ENCODE data around the gene CYP2R1. TPM values are rescaled to one million over a fixed set of nuclear protein-coding genes. Genes with fewer than 3 reads are reported as not detected.

The CYP2R1 gene, protein sequence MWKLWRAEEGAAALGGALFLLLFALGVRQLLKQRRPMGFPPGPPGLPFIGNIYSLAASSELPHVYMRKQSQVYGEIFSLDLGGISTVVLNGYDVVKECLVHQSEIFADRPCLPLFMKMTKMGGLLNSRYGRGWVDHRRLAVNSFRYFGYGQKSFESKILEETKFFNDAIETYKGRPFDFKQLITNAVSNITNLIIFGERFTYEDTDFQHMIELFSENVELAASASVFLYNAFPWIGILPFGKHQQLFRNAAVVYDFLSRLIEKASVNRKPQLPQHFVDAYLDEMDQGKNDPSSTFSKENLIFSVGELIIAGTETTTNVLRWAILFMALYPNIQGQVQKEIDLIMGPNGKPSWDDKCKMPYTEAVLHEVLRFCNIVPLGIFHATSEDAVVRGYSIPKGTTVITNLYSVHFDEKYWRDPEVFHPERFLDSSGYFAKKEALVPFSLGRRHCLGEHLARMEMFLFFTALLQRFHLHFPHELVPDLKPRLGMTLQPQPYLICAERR
- 6.9 and 7.8 TPM in 2 replicates for total RNA-seq (2014; rRNA removed; shearing (Covaris generic))

DNA sequence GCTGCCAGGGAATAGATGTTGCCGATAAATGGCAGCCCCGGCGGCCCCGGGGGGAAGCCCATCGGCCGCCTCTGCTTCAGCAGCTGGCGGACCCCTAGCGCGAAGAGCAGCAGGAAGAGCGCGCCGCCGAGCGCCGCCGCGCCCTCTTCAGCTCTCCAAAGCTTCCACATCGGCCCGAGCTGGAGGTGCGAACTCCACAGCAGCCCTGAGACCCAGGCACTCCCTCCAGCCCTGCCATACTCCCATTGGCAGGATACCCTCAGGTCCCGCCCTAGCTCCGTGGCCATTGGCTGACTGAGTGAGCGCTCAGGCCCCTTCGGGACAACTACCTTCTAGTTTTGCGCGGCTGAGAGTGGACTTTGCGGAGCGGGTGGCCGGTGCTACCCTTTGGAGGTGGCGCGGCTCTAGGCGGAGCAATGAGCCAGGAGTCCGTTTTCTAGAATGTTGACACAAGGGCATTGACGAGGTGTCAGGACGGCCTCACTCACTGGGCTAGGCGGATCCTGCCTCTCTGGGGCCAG, at the start of gene CYP2R1:
CYP2R1 (minus strand) TSS at position 196 of the 521 bp plus-strand sequence; CDS start at position 170, 26 bp downstream.
- DNase-seq (ENCODE audit: low read depth): peak; percentile 98

DNA sequence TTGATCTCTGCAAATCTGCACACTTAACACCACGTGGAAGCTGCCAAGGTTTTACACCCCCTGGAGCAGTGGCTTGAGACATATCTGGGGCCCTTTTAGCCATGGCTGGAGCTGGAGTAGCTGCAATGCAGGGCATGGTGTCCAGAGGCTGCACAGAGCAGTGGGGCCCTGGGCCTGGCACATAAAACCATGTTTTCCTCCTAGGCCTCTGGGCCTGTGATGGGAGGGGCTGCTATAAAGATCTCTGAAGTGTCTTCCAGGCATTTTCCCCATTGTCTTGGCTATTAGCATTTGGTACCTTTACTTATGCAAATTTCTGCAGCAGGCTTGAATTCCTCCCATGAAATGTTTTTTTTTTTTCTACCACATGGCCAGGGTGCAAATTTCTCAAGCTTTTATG, 46.9 kb upstream of the CYP2R1 start:
- DNase-seq (ENCODE audit: low read depth): no peak

DNA sequence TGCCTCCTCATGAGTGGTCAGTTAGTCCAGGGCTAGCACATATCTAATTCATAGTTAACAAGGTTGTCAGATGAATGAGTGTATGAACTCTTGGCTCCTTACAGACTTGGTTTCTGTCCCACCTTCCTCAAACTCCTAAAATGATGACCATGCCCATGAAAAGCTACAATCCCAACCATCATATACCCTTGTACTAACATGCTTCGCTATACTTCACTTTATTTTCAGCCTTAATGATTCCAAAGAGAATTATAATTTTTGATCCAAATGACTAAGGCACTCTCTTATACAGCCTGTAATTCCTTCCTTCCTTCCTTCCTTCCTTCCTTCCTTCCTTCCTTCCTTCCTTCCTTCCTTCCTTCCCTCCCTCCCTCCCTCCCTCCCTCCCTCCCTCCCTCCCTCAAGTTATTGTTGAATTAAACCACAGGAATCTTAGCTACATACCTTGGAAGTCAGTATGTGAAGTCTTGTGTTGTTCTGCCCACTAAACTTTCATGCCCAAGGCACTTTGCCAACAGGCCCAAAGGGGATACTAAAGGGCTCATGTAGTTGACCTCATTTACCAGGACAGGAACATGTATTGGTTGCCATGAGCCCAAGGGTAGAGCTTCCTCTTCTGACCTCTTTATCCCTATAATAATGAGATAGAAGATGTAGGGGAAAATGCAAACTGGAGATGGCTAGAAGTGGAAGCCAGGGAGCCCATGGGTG, 42.8 kb upstream of the CYP2R1 start:
- DNase-seq (ENCODE audit: low read depth): no peak

DNA sequence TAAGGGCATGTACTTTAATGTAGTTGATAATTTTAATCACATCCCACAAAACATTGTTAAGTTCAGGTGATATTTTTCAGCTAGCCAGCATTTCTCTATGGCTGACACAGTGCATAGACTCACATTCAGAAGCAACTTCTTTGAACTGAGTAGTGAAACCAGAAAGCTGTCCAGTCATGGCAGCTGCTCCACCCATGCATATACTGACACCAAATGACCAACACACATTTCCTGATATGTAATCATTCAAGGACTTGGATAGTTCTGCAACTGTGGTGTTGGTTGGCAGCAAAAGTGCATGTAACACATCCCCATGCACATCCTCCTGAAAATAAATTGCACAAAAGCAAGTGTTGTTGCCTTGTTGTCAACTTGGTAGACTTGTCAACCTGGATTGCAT, 40.4 kb upstream of the CYP2R1 start:
- DNase-seq (ENCODE audit: low read depth): no peak

DNA sequence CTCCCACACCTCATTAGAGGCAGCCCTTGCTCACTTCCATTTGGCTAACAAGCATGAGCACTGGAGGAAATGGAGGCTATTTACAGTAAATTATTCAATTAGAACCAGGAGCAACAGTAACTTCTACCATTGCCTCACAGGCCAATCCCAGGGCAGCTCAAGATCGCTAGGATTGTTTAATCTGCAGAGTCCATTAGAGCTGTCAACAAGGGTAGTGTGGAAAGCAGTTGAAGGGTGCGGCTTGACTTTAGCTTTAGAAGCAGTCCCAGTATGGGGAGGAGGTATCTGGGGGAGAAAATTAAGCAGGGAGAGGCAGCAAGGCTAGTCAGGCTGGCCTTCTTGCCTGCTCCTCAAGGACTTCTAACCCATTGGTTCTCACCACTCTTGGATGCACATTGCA, 38.3 kb upstream of the CYP2R1 start:
- DNase-seq (ENCODE audit: low read depth): no peak

DNA sequence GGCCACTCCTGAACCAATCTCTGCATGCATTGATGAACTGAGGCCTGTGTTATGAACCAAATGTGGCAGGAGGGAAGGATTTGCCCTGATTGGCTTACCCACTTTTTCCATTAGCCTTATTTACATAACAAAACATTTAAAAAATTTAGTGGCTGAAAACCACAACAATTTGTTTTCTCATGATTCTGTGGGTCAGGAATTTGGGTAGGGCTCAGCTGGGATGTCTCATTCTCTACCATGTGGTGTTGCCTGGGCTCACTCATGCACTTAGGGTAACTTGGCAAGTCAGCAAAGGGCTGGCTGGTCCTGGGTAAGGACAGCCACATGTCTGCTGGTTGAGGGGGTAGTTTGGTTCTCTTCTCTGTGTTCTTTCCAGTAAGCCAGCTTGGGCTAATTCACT, 35.1 kb upstream of the CYP2R1 start:
- DNase-seq (ENCODE audit: low read depth): peak; percentile 30

DNA sequence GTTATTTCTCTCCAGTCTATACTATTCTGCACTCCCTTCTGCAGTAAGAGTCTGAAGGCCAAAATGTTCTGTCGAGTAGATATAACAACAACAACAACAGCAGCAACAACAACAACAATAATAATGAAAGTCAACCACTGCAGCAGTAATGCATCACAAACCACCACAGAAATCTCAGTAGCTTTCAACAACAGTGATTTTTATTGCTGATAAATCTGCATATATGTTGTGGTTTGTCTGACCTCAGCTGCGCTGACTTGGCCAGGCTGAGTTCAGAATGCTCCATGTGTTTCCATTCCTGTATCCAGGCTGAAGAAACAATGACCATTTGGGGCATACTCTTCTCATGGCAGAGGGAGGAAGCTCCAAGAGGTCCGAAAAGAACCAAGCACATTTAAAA, 32.3 kb upstream of the CYP2R1 start:
- no peak for DNase-seq (ENCODE audit: low read depth)

DNA sequence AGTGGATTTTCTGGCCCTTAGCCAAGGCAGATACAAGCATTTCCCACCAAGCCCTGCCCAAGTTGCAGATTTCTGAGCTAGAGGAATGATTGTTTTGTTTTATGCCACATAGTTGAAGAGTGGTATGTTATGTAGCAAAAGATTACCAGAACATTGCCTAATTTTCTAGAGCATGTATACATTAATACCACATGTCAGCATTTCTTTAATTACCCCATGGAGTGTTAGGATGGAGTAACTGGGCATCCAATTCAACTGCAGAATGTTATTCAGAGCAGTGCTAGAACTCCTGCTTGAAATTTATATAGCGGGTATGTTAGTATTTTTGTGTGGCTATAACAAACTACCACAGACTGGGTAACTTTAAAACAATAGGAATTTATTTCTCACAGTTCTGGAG, 24.4 kb upstream of the CYP2R1 start:
- DNase-seq (ENCODE audit: low read depth): no peak

DNA sequence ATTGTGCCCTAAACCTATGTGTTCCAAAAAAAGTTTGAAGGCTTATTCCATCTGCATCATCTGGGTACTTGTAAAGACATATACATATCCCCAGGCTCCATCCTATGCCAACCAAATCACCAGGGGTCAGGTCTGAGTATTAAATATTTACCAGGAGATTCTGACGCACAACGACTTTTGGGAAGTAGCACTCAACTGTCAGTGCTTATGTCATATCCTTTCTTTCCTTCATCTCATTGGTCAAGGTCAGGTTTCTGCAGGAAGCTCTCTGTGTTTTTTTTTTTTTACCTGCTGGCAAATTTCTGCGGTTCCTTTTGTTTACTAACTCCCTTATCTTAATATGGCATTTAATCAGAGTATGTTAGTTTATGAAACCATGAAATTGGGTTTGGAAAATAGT, 22.5 kb upstream of the CYP2R1 start:
- no peak for DNase-seq (ENCODE audit: low read depth)

DNA sequence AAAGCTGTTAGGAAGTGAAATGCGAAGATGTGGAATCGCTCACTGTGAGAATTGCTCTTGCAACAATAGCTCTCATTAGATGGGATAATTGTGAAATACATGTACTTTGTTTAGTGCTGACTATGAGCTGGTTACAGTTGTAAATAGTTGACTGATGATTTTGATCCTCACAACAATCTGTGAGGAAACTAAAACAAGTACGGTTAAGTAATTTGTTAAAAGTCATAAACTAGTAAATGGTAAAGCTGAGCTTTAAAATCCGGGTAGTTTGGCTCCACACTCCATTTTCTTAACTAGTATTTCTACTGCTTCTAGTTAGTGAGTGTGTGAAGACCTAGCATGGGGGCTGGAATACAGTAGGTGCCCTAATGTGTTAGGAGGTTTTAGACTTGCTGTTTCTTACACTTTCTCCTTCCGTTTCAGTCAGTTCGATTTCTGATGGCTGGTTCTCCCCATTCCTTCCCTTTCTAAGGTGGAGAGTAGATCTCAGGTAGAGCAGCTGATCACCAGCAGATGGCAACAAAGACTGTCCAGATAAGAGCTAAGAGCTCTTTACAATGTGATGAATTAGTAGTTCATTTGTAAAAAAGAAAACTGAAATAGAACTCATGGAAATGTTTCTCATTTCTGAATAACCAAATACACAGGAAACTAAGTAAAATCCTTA, 16.3 kb upstream of the CYP2R1 start:
- peak; percentile 56 for DNase-seq (ENCODE audit: low read depth)

DNA sequence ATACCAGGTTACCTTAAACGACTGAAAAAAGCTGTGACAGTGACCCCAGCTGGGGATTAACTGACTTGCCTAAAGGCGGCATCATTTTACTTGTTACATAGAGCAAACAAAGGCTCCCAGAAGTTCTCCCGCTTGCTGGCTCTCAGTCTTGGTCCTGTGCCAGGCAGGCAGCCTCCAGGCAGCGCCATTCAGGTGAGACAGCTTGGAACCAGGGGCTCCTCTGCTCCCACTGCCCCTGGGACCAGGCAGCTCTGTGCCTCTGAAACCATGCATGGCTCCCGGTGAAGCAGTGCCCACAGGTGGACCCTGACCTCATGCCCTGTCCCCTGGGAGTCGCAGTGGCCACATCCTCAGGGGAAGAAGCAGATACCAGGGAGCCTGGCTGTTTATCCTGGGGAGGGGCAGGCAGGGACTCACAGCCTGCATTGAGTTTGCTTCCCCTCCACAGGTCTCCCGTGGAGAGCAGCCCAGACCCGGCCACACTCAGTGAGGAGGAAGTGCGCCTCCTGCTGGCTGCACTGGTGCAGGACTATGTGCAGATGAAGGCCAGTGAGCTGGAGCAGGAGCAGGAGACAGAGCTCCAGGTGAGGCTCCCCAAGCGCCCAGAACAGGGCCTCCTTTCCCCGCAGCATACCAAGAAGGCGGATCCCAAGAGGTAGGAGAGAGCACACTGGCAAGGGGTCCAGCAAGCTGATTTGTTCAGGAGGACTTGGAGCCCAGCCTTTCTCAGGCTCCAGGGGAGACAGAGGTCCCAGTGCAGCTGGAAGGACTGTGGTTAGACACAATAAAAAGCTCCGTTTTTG, 15.6 kb upstream of the CYP2R1 start:
- peak; percentile 35 for DNase-seq (ENCODE audit: low read depth)

DNA sequence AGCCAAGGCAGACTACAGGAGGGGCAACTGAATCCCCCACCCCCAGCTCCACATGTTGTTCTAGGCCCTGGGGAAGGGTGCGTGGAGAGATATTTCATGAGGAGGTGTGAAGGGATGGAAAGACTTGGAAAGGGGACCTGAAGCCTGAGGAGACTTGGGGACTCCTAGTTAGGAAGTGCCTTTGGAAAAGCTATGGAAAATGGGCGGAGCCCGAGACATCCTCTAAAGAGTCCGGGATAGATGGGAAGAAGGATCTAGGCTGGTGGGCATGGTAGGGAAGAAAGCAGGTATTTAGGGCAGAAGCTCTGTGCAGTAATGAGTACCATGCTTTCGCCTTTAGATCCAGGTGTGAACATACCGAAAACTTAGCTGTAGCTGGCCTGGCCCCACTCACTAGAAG, 15.0 kb upstream of the CYP2R1 start:
- no peak for DNase-seq (ENCODE audit: low read depth)

DNA sequence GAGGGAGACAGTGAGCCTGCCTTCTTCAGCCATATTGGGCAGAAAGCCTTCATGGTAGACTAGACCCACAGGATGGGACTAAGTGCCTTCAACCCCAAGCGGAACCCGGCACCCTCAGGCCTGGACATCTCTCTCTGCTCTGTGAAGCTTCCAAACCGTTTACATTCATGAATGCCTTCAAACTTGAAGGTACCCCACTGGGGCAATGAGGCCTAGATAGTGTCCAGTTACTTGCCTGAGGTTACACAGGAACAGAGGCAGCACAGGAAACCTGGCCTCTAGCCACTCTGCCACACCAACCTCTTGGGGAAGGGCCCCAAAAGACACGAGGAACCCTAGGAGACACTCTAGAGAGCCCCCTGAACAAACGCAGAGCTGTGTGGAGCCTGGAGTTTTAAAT, 14.5 kb upstream of the CYP2R1 start:
- DNase-seq (ENCODE audit: low read depth): no peak

DNA sequence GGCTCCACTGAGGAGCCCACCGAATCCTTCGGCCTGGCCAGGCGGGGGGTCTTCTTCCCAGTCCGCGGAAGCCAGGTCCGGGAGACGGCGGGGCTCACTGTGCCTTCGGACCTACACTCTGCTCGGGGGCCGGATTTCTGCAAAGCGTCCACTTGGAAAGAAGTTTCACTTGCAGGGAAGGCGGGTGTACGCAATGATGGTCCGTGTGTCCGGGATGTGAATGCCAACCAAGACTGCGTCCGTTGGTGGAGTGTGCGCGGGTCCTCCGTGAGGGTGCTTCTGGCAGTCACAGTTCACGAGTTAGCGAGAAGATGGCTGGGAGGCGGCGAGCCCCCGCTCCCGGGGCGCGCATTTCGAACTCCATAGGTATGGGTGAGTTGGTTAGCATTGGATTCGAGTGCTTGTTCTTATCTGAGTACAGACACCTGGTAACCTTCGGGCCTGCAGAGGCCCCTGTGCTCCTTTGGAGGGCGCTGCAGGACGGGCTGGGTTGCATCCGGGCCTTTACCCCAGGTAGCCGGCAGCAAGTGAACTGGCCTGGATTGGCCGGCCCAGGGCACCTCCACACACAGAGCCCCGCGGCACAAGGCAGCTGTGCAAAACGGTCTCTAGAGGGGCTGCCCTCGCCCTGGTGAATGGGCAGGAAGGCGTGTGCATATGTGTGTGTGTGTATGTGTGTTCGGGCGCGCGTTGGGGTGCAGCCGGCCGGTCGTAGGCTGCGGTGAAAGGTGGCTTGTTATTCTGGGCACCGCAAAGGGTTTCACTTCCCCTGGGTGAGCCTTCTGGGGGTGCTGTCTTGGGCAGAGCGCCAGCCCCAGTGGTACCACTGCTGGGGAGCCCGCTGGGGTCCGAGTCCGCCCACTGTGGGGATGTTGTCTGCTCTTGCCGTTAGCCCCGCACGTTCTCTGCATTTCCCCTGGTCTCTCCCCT, 13.3 kb upstream of the CYP2R1 start:
- peak; percentile 6 for DNase-seq (ENCODE audit: low read depth)

DNA sequence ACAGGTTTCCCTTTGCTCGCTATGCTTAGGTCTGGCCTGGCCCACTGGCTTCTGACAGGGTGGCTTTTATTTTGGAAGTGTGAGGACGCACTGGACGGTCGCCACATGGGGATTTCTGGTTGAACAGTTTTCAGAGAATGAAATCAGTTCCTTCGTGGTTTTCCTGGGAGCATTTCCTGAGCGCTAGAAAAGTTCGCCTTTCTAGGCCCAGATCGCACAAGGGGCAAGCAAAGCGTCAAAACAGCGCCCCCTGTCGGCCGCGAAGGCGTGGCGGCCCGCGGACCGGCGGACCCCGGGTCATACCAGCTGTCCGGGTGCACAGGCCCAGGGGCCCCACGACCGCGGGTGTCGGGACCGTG, 12.7 kb upstream of the CYP2R1 start:
- peak; percentile 53 for DNase-seq (ENCODE audit: low read depth)

DNA sequence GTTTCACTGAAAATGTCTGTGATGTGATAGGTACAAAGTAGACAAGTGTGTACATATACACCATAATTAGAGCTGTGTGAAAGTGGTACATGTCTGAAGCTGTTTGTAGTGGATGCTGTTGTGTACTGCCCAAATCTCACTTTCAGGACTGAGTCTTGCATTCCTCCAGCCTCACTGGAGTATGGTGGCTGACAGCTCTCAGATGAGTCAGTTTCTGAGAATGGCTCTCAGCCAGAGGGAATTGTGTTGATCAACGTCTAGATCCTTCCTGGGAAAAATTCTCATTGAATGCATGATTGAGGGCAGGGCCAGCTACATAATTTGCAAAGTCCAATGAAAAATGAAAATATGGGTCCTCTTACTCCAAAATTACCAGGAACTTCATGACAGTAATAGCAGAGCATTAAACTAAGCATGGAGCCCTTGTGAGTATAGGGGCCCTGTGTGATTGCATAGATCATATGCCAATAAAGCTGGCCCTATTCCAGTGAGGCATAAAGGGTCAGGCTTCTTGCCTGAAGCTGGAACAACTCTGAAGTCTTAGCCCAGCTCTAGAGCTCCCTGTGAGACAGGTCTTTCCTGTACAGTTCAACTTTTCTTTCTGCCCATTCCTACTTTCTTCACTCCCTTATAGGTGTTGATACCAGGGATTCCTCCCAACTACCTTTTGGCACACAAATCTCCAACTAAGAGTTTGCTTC, 10.8 kb upstream of the CYP2R1 start:
- peak; percentile 73 for DNase-seq (ENCODE audit: low read depth)

DNA sequence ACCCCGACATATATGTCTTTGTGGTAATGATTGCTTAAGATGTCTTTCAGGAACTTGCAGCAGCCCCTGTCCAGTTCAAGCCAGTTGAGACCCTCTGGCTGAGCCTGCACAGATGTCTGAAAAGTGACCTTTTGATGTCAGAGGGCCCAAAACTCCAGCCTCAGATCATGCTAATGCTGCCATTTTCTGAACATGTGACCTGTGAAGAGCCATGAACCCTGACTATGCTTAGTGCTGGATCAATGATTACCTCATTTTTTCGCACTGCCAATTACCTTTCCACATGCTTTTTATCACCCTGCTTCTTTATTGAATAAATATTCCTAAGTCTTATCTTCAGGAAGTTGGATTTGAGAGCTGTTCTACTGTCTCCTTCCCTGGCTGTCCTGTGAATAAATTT, 6.9 kb upstream of the CYP2R1 start:
- DNase-seq (ENCODE audit: low read depth): no peak

DNA sequence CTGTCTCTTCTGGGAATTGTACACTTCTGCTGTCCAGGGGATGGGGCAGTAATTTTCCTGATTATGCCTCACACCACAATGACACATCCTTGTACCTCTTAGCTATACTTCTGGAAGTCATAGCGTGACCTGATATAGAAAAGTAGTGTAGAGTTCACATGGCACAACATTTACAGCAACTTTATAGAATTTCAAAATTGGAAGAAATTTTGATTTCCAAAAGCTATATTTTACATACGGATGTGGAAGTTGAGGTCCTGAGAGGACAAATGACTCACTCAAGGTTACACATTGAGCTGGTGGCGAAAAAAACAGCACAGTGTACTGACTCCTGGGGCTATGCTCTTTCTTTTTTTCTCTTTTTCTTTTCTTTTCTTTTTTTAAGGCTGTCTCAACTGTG, 6.3 kb upstream of the CYP2R1 start:
- DNase-seq (ENCODE audit: low read depth): no peak

DNA sequence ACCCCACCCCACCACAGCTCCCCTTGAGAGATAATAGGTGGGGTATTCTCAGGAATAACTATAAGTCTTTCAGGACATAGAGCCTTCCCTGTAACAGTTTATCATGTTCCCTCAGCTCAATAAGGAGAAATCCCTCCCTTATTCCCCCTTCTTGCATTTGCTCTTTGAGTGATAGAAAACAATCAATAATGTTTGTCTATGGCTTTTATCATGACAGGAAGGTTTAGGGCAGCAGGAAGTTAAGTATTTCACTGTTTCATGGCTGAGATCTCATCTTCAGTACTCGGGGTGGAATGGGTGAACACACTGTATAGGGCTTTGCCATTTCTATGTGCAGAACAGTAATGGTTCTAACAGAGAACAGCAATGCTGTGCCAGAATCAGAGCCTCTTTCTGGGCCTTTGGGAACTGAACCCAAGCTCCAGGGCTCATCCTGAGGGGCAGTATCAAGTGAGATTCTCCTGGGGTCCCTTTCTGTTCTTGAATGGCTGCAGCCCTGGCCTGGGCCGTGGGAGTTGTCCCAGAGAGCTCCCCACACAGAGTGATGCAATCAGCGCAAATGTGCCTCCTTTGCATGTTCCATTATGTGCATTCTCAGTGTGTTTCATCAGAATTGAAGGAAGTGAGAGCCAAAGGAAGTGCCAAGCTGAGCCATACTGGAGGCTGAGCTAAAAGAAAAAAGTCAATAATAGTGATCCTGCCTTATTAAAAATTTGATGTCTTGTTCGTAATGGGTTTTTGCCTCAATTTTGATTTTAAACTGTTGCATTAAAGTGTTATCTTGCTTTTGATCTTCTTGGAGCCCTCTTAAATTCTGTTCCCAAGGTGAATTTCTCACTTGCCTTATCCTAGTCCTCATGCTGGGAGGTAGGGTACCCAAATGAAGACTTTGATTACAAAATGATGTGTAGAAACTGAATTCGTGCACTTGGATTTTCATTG, 2.9 kb upstream of the CYP2R1 start:
- DNase-seq (ENCODE audit: low read depth): no peak

All from M059J (cell line).